ENCODE measurements around the gene ARMC6. TPM values are rescaled to one million over a fixed set of nuclear protein-coding genes. Genes with fewer than 3 reads are reported as not detected.
A peak's percentile ranks its signal among the peaks of the same experiment; 100 is the strongest.

ARMC6 gene
- total and polyA plus RNA-seq, 4 donors = 23.9 to 38.3 (median 29.9) TPM

GRCh38 chr19:19079571-19079970, 46.2 kb downstream of the ARMC6 start:
- Histone ChIP-seq H3K27me3 (ENCODE audit: control insufficient read depth in 4 of 4, insufficient read depth in 4 of 4, low read length in 3 of 4) (no peaks in the 10 kb centered on the region), H3K9ac (ENCODE audit: low read depth in 1 of 2, low read length in 2 of 2) (no peak overlapping the region), H3K4me3 (ENCODE audit: low read depth in 1 of 3, low read length in 3 of 3) (no peak overlapping the region), H3K36me3 (ENCODE audit: control insufficient read depth in 4 of 4, insufficient read depth in 3 of 4, low read depth in 1 of 4, low read length in 3 of 4) (peaks cover 0 to 2% (median under 1%) of the 10 kb centered on the region in 4 donors), H3K4me1 (ENCODE audit: control insufficient read depth in 4 of 4, insufficient read depth in 4 of 4, low read length in 3 of 4) (peaks cover 6 to 38% (median 14%) of the 10 kb centered on the region in 4 donors), H3K27ac (ENCODE audit: low read depth in 1 of 2, low read length in 2 of 2) (no peak overlapping the region), H3K9me3 (ENCODE audit: control insufficient read depth in 4 of 4, low read length in 3 of 4) (no peaks in the 10 kb centered on the region)
- WGBS = 100% methylated on average over 1 of the region's 1 CpG
- no peak for DNase-seq (ENCODE audit: low spot score)
- TF ChIP-seq RAD21 (IDR thresholded peaks at IDR 0.05) (no peak), JUND (IDR thresholded peaks at IDR 0.05) (no peak), HNF4A (conservative IDR thresholded peaks at IDR 0.05) (no peak), HNF4G (IDR thresholded peaks at IDR 0.05) (no peak), GABPA (IDR thresholded peaks at IDR 0.05 in 1 of 2, conservative IDR thresholded peaks at IDR 0.05 in 1 of 2) (no peak), YY1 (IDR thresholded peaks at IDR 0.05) (no peak), EGR1 (IDR thresholded peaks at IDR 0.05; ENCODE audit: low read depth in 2 of 2) (no peak), TAF1 (conservative IDR thresholded peaks at IDR 0.05) (no peak), FOXA2 (IDR thresholded peaks at IDR 0.05) (no peak), ATF3 (IDR thresholded peaks at IDR 0.05) (no peak), NR2F2 (IDR thresholded peaks at IDR 0.05) (no peak), SP1 (IDR thresholded peaks at IDR 0.05) (no peak), RXRA (IDR thresholded peaks at IDR 0.05) (no peak)
- TF ChIP-seq, protein P1, sequence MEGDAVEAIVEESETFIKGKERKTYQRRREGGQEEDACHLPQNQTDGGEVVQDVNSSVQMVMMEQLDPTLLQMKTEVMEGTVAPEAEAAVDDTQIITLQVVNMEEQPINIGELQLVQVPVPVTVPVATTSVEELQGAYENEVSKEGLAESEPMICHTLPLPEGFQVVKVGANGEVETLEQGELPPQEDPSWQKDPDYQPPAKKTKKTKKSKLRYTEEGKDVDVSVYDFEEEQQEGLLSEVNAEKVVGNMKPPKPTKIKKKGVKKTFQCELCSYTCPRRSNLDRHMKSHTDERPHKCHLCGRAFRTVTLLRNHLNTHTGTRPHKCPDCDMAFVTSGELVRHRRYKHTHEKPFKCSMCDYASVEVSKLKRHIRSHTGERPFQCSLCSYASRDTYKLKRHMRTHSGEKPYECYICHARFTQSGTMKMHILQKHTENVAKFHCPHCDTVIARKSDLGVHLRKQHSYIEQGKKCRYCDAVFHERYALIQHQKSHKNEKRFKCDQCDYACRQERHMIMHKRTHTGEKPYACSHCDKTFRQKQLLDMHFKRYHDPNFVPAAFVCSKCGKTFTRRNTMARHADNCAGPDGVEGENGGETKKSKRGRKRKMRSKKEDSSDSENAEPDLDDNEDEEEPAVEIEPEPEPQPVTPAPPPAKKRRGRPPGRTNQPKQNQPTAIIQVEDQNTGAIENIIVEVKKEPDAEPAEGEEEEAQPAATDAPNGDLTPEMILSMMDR (IDR thresholded peaks at IDR 0.05; ENCODE audit: low read depth, low read length, missing input control) = no peak
- TF ChIP-seq, protein P2, sequence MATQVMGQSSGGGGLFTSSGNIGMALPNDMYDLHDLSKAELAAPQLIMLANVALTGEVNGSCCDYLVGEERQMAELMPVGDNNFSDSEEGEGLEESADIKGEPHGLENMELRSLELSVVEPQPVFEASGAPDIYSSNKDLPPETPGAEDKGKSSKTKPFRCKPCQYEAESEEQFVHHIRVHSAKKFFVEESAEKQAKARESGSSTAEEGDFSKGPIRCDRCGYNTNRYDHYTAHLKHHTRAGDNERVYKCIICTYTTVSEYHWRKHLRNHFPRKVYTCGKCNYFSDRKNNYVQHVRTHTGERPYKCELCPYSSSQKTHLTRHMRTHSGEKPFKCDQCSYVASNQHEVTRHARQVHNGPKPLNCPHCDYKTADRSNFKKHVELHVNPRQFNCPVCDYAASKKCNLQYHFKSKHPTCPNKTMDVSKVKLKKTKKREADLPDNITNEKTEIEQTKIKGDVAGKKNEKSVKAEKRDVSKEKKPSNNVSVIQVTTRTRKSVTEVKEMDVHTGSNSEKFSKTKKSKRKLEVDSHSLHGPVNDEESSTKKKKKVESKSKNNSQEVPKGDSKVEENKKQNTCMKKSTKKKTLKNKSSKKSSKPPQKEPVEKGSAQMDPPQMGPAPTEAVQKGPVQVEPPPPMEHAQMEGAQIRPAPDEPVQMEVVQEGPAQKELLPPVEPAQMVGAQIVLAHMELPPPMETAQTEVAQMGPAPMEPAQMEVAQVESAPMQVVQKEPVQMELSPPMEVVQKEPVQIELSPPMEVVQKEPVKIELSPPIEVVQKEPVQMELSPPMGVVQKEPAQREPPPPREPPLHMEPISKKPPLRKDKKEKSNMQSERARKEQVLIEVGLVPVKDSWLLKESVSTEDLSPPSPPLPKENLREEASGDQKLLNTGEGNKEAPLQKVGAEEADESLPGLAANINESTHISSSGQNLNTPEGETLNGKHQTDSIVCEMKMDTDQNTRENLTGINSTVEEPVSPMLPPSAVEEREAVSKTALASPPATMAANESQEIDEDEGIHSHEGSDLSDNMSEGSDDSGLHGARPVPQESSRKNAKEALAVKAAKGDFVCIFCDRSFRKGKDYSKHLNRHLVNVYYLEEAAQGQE (IDR thresholded peaks at IDR 0.05) = no peak

GRCh38 chr19:19081642-19082151, 48.3 kb downstream of the ARMC6 start:
- peaks cover 0 to 2% (median 0%) of the 10 kb centered on the region in 4 donors for H3K36me3 ChIP-seq (ENCODE audit: control insufficient read depth in 4 of 4, insufficient read depth in 3 of 4, low read depth in 1 of 4, low read length in 3 of 4)
- WGBS = 66% methylated on average over 16 of the region's 16 CpGs
- no peak overlapping the region for H3K4me3 ChIP-seq (ENCODE audit: low read depth in 1 of 3, low read length in 3 of 3)
- H3K27me3 ChIP-seq (ENCODE audit: control insufficient read depth in 4 of 4, insufficient read depth in 4 of 4, low read length in 3 of 4) = no peaks in the 10 kb centered on the region
- H3K4me1 ChIP-seq (ENCODE audit: control insufficient read depth in 4 of 4, insufficient read depth in 4 of 4, low read length in 3 of 4) = peaks cover 3 to 24% (median 9%) of the 10 kb centered on the region in 4 donors
- no peak overlapping the region for H3K9ac ChIP-seq (ENCODE audit: low read depth in 1 of 2, low read length in 2 of 2)
- H3K9me3 ChIP-seq (ENCODE audit: control insufficient read depth in 4 of 4, low read length in 3 of 4) = no peaks in the 10 kb centered on the region
- peak overlapping the region; percentile 61 to 78 for H3K27ac ChIP-seq (ENCODE audit: low read depth in 1 of 2, low read length in 2 of 2)
- no peak for TF ChIP-seq RAD21 (IDR thresholded peaks at IDR 0.05)
- TF ChIP-seq, protein P2 (IDR thresholded peaks at IDR 0.05) = no peak
- peak; percentile 38 for TF ChIP-seq SP1 (IDR thresholded peaks at IDR 0.05)
- peak; percentile 54 to 60 for TF ChIP-seq HNF4A (conservative IDR thresholded peaks at IDR 0.05)
- no peak for TF ChIP-seq FOXA2 (IDR thresholded peaks at IDR 0.05)
- no peak for TF ChIP-seq ZBTB33 (IDR thresholded peaks at IDR 0.05)
- no peak for TF ChIP-seq NR2F2 (IDR thresholded peaks at IDR 0.05)
- peak in 1 of 2 donors; percentile 26 for TF ChIP-seq RXRA (IDR thresholded peaks at IDR 0.05)
- no peak for DNase-seq (ENCODE audit: low spot score)
